G401.6 (cell line): ENCODE data around the gene LIMS3.
"Not testable (repeated sequence)": the region's sequence is repeated elsewhere in the genome, so short reads cannot be mapped to it uniquely, and the experiment has no call there.

Experiments used
- FAIRE-seq: peaks from 2 replicates; lab custom pipeline; 2012; peaks lifted over from hg19 to GRCh38; lab: Jason Lieb, UNC

The LIMS3 gene

DNA sequence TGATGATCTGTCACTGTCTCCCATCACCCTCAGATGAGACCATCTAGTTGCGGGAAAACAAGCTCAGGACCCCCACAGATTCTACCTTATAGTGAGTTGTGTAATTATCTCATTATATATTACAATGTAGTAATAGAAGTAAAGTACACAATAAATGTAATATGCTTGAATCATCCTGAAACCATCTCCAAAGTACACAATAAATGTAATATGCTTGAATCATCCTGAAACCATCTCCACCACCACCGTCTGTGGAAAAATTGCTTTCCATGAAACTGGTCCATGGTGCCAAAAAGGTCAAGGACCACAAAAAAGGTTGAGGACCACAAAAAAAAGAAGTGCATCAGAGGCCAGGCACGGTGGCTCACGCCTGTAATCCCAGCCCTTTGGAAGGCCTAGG is 29.3 kb downstream of the LIMS3 start:
- not testable (repeated sequence) for FAIRE-seq

DNA sequence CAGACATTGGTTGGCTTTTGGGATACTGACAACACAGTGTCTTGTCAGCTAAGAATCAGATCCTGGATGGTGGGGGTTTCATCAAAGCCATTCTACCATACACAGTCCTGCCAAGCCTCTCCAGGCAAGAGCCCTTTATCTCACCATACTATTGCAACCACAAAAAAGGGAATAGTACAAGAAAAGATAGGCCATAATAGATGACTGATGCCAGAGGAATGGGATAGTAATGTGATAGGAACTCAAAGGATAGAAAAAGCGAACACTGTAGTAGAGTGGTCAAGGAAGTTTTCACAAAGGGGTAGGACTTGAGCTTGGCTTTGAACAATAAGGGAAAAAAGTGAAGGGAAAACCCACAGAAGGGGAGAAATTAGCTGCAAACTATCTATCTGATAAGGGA is 30.7 kb downstream of the LIMS3 start:
- FAIRE-seq = not testable (repeated sequence)

DNA sequence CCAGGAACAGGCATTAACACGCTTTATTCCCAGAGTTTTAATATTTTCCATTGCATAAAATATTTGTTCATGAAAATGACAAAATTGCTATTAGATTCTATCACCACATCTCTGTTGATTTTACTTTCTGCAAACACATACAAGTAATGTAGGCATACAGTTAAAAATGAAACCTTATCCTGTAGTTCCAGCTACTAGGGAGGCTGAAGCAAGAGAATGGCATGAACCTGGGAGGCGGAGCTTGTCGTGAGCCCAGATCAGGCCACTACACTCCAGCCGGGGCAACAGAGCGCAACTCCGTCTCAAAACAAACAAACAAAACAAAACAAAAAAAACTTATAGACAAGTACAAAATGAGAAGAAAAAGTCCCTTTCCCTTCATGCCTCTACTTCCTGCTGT is 38.0 kb downstream of the LIMS3 start:
- not testable (repeated sequence) for FAIRE-seq

DNA sequence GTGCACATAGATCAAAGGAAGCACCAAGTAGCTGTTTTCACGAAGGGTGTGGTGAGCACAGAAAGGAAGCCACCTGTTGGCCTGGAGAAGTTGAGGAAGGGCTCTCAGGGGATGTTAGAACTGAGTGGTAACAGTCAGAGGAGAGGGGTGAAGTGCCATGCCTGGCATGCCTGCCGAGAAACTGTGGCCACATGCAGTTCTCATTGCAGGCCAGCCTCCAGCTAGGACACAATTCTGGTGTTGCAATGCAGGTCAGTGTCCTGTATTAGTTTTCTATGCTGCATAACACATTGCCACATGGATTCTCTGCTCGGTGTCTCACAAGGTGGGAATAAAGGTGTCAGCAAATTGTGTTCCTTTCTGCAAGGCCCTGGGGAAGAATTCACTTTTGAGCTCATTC is 46.9 kb downstream of the LIMS3 start:
- FAIRE-seq = not testable (repeated sequence)

DNA sequence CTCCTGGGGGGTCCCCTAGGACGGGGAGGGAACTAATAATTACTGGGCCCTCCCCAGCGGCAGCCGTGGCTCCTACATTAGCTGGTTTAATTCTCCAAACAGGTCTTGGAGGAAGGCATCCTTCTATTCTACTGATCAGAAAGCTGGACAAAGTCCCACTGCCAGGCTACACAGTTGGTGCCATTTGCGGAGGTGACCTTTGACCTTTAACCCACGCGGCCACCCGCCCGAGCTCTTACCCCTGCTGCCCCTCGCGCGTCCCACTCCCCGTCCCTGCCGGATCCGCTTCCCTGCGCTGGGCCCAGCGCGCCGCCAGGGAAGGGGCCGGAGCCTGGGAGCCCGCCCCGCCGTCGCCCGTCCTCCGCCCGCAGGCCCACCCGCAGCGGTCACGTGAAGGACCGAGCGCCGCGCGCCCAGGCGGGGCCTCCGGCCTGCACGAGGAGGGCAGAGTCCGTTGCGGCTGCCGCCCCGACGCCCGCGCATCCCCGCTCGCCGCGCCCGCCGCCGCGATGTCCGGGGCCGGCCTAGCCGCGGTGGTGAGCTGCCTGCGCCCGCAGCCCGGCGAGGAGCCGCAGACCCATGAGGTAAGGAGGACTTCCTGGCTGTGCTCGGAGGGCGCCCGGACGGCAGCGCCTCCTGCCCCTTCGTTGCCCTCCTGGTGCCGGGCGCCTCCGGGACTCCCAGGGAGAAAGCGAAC is 48.9 kb downstream of the LIMS3 start:
- not testable (repeated sequence) for FAIRE-seq

DNA sequence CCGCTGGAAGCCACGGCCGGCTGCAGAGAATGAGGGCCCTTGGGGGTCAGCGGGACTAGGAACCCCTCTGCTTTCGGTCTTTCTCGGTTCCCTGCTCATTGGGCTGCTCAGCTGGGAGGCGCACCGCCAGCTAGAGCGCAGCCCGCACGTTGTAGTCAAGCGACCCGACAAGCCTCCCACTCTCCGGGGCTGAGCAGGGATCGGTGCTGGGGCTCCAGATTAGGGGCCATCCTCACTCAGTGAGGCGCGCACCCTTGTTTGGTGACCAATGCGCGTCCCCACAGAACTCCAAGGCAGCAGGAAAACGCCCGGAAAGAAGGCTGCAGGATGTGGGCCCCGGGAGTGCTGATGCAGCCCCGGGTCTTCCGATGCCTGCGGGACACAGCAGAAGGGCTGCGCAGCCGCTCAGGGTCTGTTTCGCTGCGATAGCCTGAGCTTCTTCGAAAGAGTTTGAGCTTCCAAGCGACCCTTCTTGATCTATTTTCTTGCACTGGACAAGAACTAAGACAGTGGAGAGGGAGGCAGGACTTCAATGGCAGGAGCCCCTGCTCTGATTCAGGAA is 49.6 kb downstream of the LIMS3 start:
- not testable (repeated sequence) for FAIRE-seq

DNA sequence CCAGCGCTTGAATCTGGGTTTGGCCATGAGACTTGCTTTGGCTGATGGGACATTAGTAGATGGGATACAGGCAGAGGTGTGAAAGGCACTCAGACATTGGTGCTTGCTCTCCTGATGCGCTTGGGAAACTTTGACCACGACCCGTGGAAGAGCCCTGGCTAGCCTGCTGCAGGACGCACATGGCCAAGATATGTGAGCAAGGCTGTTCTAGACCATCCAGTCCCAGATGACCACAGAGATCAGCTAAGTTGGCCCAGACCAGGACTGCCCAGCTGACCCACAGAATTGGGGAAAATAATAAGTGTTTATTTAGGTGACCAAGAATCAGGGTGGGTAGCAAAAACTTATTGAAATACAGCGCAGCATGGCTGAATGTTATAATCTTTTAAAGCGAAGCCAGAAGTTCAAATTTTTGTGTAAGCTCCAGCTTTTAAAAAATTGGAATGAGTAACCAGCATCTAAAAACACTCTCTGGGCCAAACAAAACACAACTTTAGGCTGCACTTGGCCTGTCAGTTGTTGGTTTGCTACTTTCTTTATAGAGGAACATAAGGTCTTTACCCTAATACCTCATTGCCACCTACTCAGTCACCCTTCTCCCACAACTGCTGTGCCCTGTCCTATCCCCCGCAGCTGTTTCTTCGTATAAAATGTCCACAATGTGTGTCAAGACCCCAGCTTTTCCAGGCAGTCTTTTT is 51.8 kb downstream of the LIMS3 start:
- FAIRE-seq = not testable (repeated sequence)

DNA sequence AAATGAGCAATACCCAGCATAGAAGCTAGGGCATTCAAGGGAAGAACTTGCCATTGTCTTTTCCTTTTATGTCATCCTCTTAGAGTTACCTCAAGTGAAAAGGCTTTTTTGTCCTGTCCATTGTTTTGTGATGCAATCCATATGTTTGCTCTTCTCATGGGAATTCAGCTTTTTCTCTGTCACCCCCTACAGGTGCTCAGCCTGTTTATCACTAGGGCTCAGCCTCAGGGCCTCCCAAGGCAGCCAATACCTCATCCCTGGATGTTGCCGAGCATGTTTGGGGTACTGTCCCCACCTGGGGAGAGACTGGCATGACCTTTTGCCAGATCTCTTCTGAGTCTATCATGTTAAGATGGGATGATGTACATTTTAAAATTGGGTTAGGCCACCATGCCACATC is 65.5 kb downstream of the LIMS3 start:
- not testable (repeated sequence) for FAIRE-seq

DNA sequence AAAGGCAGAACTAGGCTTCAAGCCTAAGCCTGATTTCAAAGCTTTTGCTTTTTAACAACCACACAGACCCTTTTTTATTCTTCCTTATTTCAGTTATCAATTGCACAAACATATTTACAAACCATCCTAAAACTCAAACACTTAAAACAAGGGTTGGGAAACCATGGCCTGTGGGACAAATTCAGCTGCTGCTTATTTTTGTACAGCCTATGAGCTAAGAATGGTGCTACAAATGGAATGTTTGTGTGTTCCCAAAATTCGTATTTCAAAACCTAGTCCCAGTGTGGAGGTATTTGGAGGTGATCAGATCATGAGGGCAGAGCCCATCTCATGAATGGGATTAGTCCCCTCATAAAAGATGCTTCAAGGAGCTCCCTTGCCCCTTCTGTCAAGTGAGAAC is 67.0 kb downstream of the LIMS3 start:
- FAIRE-seq = not testable (repeated sequence)

DNA sequence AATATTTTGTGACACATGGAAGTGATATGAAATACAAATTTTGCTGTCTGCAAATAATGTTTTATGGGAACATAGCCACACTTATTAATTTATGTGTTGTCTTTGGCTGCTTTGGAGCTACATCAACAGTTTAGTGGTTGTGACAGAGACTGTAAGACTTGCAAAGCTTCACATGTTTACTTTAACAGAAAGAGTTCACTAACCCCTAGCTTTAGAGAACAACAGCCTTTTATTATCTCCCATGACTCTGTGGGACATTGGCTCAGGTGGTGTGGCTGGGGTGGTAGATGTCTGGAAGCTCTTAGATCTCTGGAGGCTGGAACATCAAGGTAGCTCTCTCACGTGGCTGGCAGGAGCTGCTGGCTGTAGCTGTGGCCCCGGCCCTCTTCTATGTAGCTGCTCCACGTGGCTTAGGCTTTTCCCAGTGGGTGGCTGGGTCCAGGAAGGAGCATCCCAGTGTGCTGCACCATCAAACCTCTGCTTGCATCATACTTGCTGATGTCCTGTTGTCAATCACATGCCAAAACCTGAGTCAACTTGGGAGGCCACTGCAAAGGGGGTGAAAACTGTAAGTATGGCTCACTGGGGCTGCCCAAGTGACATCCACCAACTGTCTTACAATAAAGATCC is 67.7 kb downstream of the LIMS3 start:
- FAIRE-seq = not testable (repeated sequence)

DNA sequence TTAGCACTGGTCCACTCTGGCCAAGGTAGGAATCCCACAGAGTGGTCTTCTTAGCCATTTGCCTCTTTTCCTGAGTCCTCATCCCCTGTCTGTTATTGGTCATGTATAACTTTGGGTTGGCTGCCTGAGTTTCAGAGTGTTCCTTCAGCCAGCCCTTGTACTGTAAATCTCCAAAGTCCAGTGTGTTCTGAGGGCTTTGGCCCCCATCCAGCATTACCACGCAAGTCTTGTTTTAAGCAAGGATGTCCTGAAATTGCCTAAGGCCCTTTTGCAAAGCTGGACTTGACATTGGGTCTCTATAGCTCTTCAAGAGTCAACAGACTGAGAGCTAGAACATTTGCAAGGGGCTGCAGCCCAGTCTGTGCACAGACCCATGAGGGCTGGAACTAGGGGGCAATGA is 68.4 kb downstream of the LIMS3 start:
- FAIRE-seq = not testable (repeated sequence)

DNA sequence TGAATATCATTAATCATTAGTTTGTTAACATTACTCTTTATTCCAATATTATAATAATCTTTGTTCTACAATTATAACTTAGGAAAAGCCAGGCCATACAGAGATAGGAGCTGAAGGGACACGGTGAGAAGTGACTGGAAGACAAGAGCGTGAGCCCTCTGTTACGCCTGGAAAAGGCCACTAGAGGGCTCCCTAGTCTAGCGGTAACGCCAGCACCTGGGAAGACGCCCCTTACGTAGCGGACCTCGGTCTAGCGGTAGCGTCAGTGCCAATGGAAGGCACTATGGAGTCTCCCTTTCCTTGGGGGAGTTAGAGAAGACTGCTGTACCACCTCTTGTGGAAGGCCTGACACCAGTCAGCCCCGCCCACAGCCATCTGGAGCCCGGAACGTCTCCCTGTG is 71.4 kb downstream of the LIMS3 start:
- FAIRE-seq = not testable (repeated sequence)

DNA sequence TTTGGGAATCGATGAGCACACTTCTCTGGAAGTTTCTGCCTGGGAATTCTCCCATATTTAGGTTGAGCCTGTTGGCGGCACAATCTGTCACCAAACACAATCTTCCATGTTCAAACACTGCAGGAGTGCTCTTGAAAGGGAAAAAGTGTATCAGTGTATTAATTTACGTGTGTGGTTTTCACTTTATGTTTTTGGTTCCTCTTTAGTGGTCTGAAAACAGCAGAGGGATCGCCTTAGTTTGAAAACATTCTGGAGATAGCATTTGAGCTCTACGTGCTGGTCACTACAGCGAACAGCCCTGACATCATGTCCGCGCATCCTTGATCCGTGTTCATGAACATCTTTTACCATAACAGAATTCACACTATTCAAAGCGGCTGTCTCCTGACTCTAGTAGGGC is 73.2 kb downstream of the LIMS3 start:
- not testable (repeated sequence) for FAIRE-seq
